ENCODE measurements around the gene AGRN.
A peak's percentile ranks its signal among the peaks of the same experiment; 100 is the strongest.
"Not testable (repeated sequence)": the region's sequence is repeated elsewhere in the genome, so short reads cannot be mapped to it uniquely, and the experiment has no call there.

AGRN gene

GRCh38 chr1:1067284-1067859 is 47.5 kb downstream of the AGRN start:
- DNase-seq (ENCODE audit: low read depth) = no peak

GRCh38 chr1:1067860-1068516 is 48.1 kb downstream of the AGRN start:
- DNase-seq (ENCODE audit: low read depth) = no peak

- no peak for DNase-seq (ENCODE audit: low read depth)
Observed at GRCh38 chr1:1068517-1069055, 48.7 kb downstream of the AGRN start.

- no peak for DNase-seq (ENCODE audit: low read depth)
Observed at GRCh38 chr1:1069056-1069710, 49.3 kb downstream of the AGRN start.

- no peak for DNase-seq (ENCODE audit: low read depth)
Observed at GRCh38 chr1:1069711-1070676, 50.1 kb downstream of the AGRN start.

- DNase-seq (ENCODE audit: low read depth) = no peak
Observed at GRCh38 chr1:1071486-1072298, 51.8 kb downstream of the AGRN start.

- DNase-seq (ENCODE audit: low read depth) = no peak
Observed at GRCh38 chr1:1072299-1072848, 52.5 kb downstream of the AGRN start.

- no peak for DNase-seq (ENCODE audit: low read depth)
Observed at GRCh38 chr1:1072849-1073742, 53.2 kb downstream of the AGRN start.

GRCh38 chr1:1073743-1074587 is 54.0 kb downstream of the AGRN start, which contains the start of gene RNF223:
TSS of gene RNF223 (minus strand) at chr1:1074306. CDS start at chr1:1072566, 1,740 bp downstream.
- no peak for DNase-seq (ENCODE audit: low read depth)

- no peak for DNase-seq (ENCODE audit: low read depth)
Observed at GRCh38 chr1:1074631-1075147, 54.8 kb downstream of the AGRN start.

GRCh38 chr1:1075148-1075935 is 55.4 kb downstream of the AGRN start:
- no peak for DNase-seq (ENCODE audit: low read depth)

GRCh38 chr1:1077396-1077795 is 57.5 kb downstream of the AGRN start:
- DNase-seq (ENCODE audit: low read depth) = not testable (repeated sequence)

- peak; percentile 90 for DNase-seq (ENCODE audit: low read depth)
Observed at GRCh38 chr1:1079408-1080121, 59.6 kb downstream of the AGRN start.

GRCh38 chr1:1080122-1080757 is 60.3 kb downstream of the AGRN start:
- DNase-seq (ENCODE audit: low read depth) = peak; percentile 41

- no peak for DNase-seq (ENCODE audit: low read depth)
Observed at GRCh38 chr1:1080951-1081310, 61.0 kb downstream of the AGRN start.
